Endothelial cell of umbilical vein (primary cell): ENCODE measurements around the gene KIF6.

Experiments used
- EZH2 ChIP-seq: IDR thresholded peaks from 2 replicates; pipeline ENCODE4 v1.6.1; 2012; ENCODE audit warnings: borderline replicate concordance, low read depth, mild to moderate bottlenecking, moderate library complexity, low read length, inconsistent platforms; ENCODE audit not compliant: severe bottlenecking
- POLR2A ChIP-seq: IDR thresholded peaks from 2 replicates; pipeline ENCODE4 v1.6.1; 2012; ENCODE audit warnings: low read depth, mild to moderate bottlenecking, control low read depth, low read length
- TF ChIP-seq, protein P1 (sequence below), 2 donors: IDR thresholded peaks; 1 replicate in 1 of 2; 2 replicates in 1 of 2; pipeline ENCODE4 v1.5.1; 2011; ENCODE audit warnings: low read length in 2 of 2, mild to moderate bottlenecking in 2 of 2, moderate library complexity in 2 of 2, control low read depth in 1 of 2, inconsistent platforms in 1 of 2, low read depth in 1 of 2; ENCODE audit not compliant: insufficient read depth in 1 of 2; ENCODE audit errors: extremely low read depth in 1 of 2

DNA sequence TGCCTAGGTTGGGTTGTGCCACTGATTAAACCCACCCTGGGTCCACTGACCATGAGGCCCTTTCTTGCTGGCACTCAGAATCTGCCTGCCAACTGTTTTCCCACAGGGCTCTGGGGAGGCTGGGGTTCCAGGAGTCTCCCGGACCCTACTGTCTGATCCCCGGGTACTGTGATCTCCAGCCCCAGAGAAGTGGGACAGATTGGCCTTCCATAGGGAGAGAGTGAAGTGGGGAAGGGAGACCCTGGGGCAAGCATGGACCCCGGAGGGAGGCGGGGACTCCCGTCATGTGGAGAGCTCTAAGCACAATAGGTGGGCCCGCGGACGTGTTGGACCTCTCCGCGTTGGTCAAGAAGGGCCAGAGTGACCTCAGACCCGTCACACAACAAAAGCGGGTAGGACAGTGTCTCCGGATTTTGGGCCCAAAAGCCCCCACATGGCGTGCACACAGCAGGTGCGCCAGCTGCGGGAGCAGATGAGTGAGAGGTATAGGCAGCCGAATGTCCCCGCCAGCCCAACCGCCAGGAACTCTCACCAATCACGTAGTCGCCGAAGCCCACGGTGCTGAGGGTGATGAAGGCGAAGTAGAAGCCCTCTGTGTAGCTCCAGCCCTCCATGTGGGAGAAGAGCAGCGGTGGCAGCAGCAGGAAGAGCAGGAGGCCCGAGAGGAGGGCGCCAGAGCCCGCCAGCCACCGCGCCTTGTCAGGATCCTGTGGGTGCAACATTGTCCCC, 421.6 kb downstream of the KIF6 start:
- no peak for TF ChIP-seq POLR2A
- no peak for TF ChIP-seq EZH2
- TF ChIP-seq, protein P1, sequence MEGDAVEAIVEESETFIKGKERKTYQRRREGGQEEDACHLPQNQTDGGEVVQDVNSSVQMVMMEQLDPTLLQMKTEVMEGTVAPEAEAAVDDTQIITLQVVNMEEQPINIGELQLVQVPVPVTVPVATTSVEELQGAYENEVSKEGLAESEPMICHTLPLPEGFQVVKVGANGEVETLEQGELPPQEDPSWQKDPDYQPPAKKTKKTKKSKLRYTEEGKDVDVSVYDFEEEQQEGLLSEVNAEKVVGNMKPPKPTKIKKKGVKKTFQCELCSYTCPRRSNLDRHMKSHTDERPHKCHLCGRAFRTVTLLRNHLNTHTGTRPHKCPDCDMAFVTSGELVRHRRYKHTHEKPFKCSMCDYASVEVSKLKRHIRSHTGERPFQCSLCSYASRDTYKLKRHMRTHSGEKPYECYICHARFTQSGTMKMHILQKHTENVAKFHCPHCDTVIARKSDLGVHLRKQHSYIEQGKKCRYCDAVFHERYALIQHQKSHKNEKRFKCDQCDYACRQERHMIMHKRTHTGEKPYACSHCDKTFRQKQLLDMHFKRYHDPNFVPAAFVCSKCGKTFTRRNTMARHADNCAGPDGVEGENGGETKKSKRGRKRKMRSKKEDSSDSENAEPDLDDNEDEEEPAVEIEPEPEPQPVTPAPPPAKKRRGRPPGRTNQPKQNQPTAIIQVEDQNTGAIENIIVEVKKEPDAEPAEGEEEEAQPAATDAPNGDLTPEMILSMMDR (IDR thresholded peaks at IDR 0.05; ENCODE audit: extremely low read depth in 1 of 2, insufficient read depth in 1 of 2, low read depth in 1 of 2, low read length in 2 of 2): no peak
